ENCODE results near the gene ZNF536. TPM values are rescaled to one million over a fixed set of nuclear protein-coding genes. Genes with fewer than 3 reads are reported as not detected.

The ZNF536 gene
- total RNA-seq, 2 experiments from 2014 or later, result not detected

GRCh38 chr19:30606114-30607050 is 234.2 kb downstream of the ZNF536 start:
- POLR2A ChIA-PET, result no interaction called here
- Mint-ChIP-seq H3K36me3 (no peaks in the 10 kb centered on the region), H3K4me1 (no peaks in the 10 kb centered on the region), H3K27me3 (no peaks in the 10 kb centered on the region), H3K4me3 (no peak overlapping the region), H3K9me3 (peaks cover 2% of the 10 kb centered on the region), H3K27ac (no peak overlapping the region)
- DNase-seq (no peak), ATAC-seq (ENCODE audit: low read depth) (no peak)

All from activated naive CD8-positive, alpha-beta T cell treated with anti-CD3 and anti-CD28 coated beads, Interleukin-2, amount 10 ng/mL, durations not matched to agents 7 days and 5 days (primary cell).